K562 (cell line): Measurements from ENCODE around the gene JHY. TPM values are rescaled to one million over a fixed set of nuclear protein-coding genes. Genes with fewer than 3 reads are reported as not detected.

ENCODE experiments used
- ATAC-seq: fragments of 200-7000 bp; cut with Tn5 transposase; 3 replicates; pipeline ENCODE4 v1.9.1; 2020; ENCODE audit warnings: moderate library complexity
- BruUV-seq: library from RNA; stranded (reverse); fragments of 400-500 nt; replicated peaks from 2 replicates; lab custom pipeline; 2021; lab: Mats Ljungman, UMichigan
- CTCF ChIA-PET: fragments of 300-600 bp; formaldehyde crosslinking; extraction: SDS; loops from one replicate; lab custom pipeline; 2021; ENCODE audit warnings: low intra/inter-chr PET ratio; lab: Yijun Ruan, JAX
- POLR2A ChIA-PET: fragments of 300-600, 350-650 bp; sonication (Branson Sonifier 250); formaldehyde crosslinking; extraction: SDS; loops from one replicate; lab custom pipeline; 2021; ENCODE audit warnings: antibody characterized with exemption, inconsistent platforms; lab: Yijun Ruan, JAX
- DNase-seq, 4 experiments: peaks; one replicate each; pipeline versions ENCODE4 v3.0.0 to v3.0.0-alpha.2; 2011 to 2018; ENCODE audit warnings: low spot score in 3 of 4, mixed read lengths in 3 of 4; ENCODE audit errors: extremely low read depth in 1 of 4
- FAIRE-seq: peaks from 2 replicates; lab custom pipeline; 2011; peaks lifted over from hg19 to GRCh38; lab: Jason Lieb, UNC
- H2AFZ ChIP-seq: 2 replicates; pipeline ENCODE4 v1.6.0; 2011; ENCODE audit warnings: low read depth, low read length, control low read depth, inconsistent platforms
- H3K27ac ChIP-seq: fragments of 200-600 bp; 3 replicates; pipeline ENCODE4 v1.8.0; 2011; ENCODE audit warnings: low read depth, mild to moderate bottlenecking, control low read depth, inconsistent platforms, low read length, moderate library complexity, mixed read lengths; ENCODE audit errors: extremely low read depth
- H3K27me3 ChIP-seq, 2 experiments: fragments of 300-600 bp in 1 of 2; 2 replicates in 1 of 2; 3 replicates in 1 of 2; pipeline versions ENCODE4 v1.6.0 to v1.8.0; 2011; ENCODE audit warnings: inconsistent platforms in 2 of 2, low read length in 2 of 2, mild to moderate bottlenecking in 1 of 2, mixed read lengths in 1 of 2, moderate library complexity in 1 of 2; ENCODE audit not compliant: control insufficient read depth in 2 of 2, insufficient read depth in 2 of 2
- H3K36me3 ChIP-seq: fragments of 300-600 bp; 3 replicates; pipeline ENCODE4 v1.8.0; 2011; ENCODE audit warnings: mild to moderate bottlenecking, low read length, inconsistent platforms; ENCODE audit not compliant: control insufficient read depth, insufficient read depth
- H3K4me1 ChIP-seq, 2 experiments: fragments of 200-600 bp in 1 of 2; replicated peaks in 1 of 2; 2 replicates in 1 of 2; 3 replicates in 1 of 2; pipeline versions ENCODE4 v1.5.1 to v1.8.0; 2011; ENCODE audit warnings: inconsistent platforms in 2 of 2, low read length in 2 of 2, mild to moderate bottlenecking in 1 of 2, mixed read lengths in 1 of 2, moderate library complexity in 1 of 2; ENCODE audit not compliant: control insufficient read depth in 2 of 2, insufficient read depth in 2 of 2
- H3K4me2 ChIP-seq: 2 replicates; pipeline ENCODE4 v1.6.1; 2011; ENCODE audit warnings: low read length, control low read depth, inconsistent platforms, mixed read lengths; ENCODE audit not compliant: insufficient read depth
- H3K4me3 ChIP-seq: fragments of 200-600 bp; sonication (generic), shearing (Covaris generic); 2 replicates; pipeline ENCODE4 v1.5.1; 2016; ENCODE audit warnings: control low read depth, inconsistent platforms
- H3K79me2 ChIP-seq: fragments of 200-600 bp; 3 replicates; pipeline ENCODE4 v1.8.0; 2011; ENCODE audit warnings: low read length, inconsistent platforms; ENCODE audit not compliant: control insufficient read depth, insufficient read depth
- H3K9ac ChIP-seq, 2 experiments: 2 replicates each; pipeline versions ENCODE4 v1.6.0 to v1.6.1; 2011; ENCODE audit warnings: low read depth in 2 of 2, low read length in 2 of 2, control low read depth in 1 of 2, inconsistent platforms in 1 of 2, mild to moderate bottlenecking in 1 of 2, mixed read lengths in 1 of 2; ENCODE audit not compliant: insufficient read depth in 1 of 2
- H3K9me1 ChIP-seq: one replicate; pipeline ENCODE4 v1.6.0; 2011; ENCODE audit warnings: inconsistent platforms, mild to moderate bottlenecking, low read length, moderate library complexity; ENCODE audit not compliant: control insufficient read depth, insufficient read depth
- H3K9me3 ChIP-seq: replicated peaks from 2 replicates; pipeline ENCODE4 v1.5.1; 2011; ENCODE audit warnings: low read depth, low read length, inconsistent platforms; ENCODE audit not compliant: control insufficient read depth, insufficient read depth
- H4K20me1 ChIP-seq: replicated peaks from 2 replicates; pipeline ENCODE4 v1.6.1; 2011; ENCODE audit warnings: low read length, inconsistent platforms, mixed read lengths; ENCODE audit not compliant: control insufficient read depth, insufficient read depth
- ETV5 ChIP-seq: sonication (generic); formaldehyde crosslinking; IDR thresholded peaks from 2 replicates; pipeline ENCODE4 v1.4.0; 2020; ENCODE audit warnings: low read depth, mild to moderate bottlenecking, missing genetic modification reagents
- MAFF ChIP-seq: IDR thresholded peaks from 2 replicates; pipeline ENCODE4 v1.6.1; 2012; ENCODE audit warnings: low read length, improper control_type of control experiment
- SMAD1 ChIP-seq: fragments of 150-350 bp; IDR thresholded peaks from 2 replicates; pipeline ENCODE4 v1.6.1; 2014; ENCODE audit warnings: low read length, low read depth; ENCODE audit not compliant: partially characterized antibody
- SPI1 ChIP-seq: IDR thresholded peaks from 2 replicates; pipeline ENCODE4 v1.6.1; 2011; ENCODE audit warnings: low read depth, low read length, control low read depth, borderline replicate concordance
- WGBS: fragments of 100-300 bp; shearing (Covaris generic); methylation state at CpG from one replicate; pipeline ENCODE4 v1.1.6; 2016; ENCODE audit warnings: low coverage, mixed read lengths; ENCODE audit not compliant: insufficient coverage; ENCODE audit errors: missing lambda C conversion rate; 5-methylcytosine and 5-hydroxymethylcytosine counted together
- in situ Hi-C: fragments of 300-500 bp; cut with MboI; formaldehyde crosslinking; loops from 4 replicates; pipeline ENCODE4 v1.15.0; 2018; ENCODE audit warnings: inconsistent platforms, mixed read lengths
- intact Hi-C: fragments of 100-400 bp; cut with micrococcal nuclease; formaldehyde crosslinking; loops from 2 replicates; pipeline ENCODE4 v1.14.2; 2022
- polyA plus RNA-seq, 8 experiments: library from polyadenylated mRNA; depleted of rRNA in 4 of 8; stranded (reverse) in 5 of 8; unstranded in 3 of 8; fragments of >200 nt; fragmentation: Nextera tagmentation in 2 of 8; fragmentation: Illumina TruSeq in 1 of 8; extraction: Ambion mirVana in 2 of 8; extraction: Trizol in 1 of 8; gene quantifications; 2 replicates each; pipeline versions ENCODE4 v1.2.1 to v1.2.3, GENCODE V29; 2011 to 2014; ENCODE audit warnings: inconsistent platforms in 1 of 8, missing spikeins in 1 of 8
- total RNA-seq, 7 experiments: library from RNA; depleted of rRNA in 6 of 7; stranded (reverse); fragments of >200 nt in 6 of 7; fragmentation: Illumina TruSeq in 2 of 7; extraction: Trizol in 2 of 7; gene quantifications; 2 replicates each; pipeline versions ENCODE4 v1.2.1 to v1.2.3, GENCODE V29; 2011 to 2021; ENCODE audit warnings: low replicate concordance in 1 of 7

Gene JHY
- total and polyA plus RNA-seq, 9 of the 15 experiments (the other 6 are each of a cell fraction or from before 2014, with no cell fraction given) = not detected

GRCh38 chr11:122954455-122954854 is 71.9 kb downstream of the JHY start (continued):
- TF ChIP-seq ETV5 (CRISPR knock-in tag) (no peak), MAFF (no peak)
- TF ChIP-seq, all 486 proteins: peak for 0

DNA sequence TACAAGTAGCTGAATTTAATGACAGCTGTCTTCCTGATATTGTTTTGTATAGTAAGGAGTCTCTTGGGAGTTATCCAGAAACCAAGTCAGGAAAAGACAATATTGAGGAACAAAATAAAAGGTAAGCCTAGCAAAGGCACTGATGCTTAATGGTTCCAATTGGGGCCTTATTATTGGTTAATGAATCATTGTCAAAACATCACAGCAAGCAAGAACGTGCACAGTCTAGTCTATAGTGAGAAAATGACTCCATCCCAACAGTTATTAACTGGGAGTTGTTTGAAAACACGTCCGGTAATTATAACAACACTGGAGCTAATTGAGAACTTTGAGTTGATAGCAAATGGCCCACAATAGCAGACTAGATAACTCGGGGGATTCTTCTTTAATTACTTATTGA is 81.4 kb downstream of the JHY start:
- intact Hi-C loops (no loop called here), in situ Hi-C loops (no loop called here)
- H3K9me1 ChIP-seq = no peaks in the 10 kb centered on the region
- DNase-seq (no peak), FAIRE-seq (no peak), ATAC-seq (no peak)
- 0% methylated on average over 4 of the region's 4 CpGs for WGBS
- H3K36me3 ChIP-seq = no peaks in the 10 kb centered on the region
- H3K9me3 ChIP-seq = no peaks in the 10 kb centered on the region
- no peak overlapping the region for H3K9ac ChIP-seq
- H3K4me3 ChIP-seq = no peak overlapping the region
- no peaks in the 10 kb centered on the region for H3K27me3 ChIP-seq
- H3K27ac ChIP-seq = no peak overlapping the region
- H3K4me2 ChIP-seq = no peak overlapping the region
- no peaks in the 10 kb centered on the region for H4K20me1 ChIP-seq
- BruUV-seq = no TSS peak
- no peaks in the 10 kb centered on the region for H3K4me1 ChIP-seq
- ChIA-PET CTCF (interaction anchor here (0.6 kb wide), 1 partner anchor 11 kb away, joined by 3 read pairs; no protein-coding TSS in a partner anchor), POLR2A (no interaction called here)
- H2AFZ ChIP-seq = no peak overlapping the region
- H3K79me2 ChIP-seq = no peaks in the 10 kb centered on the region
- TF ChIP-seq SMAD1 (no peak), SPI1 (no peak)
